ENCODE results near the gene KRT33A.

DNA sequence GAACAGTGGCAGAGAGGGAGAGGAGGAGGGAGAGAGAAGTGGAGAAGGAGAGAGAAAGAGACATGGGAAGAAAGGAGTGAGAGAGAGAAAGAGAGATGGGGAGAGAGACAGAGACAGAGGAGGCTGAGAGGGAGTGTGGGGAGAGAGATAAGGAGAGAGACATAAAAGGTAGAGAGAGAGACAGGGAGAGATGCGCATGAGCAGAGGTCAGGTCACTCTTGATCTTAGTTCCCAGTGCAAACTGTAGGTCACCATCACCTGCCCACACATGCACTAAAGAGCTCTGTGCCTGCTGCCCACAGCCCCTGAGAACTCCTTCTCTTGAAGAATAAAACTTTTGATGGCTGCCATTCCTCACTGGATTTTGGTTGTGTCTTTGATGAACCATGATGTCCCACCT lies 14.9 kb downstream of the KRT33A start:
- TF ChIP-seq, protein P1, sequence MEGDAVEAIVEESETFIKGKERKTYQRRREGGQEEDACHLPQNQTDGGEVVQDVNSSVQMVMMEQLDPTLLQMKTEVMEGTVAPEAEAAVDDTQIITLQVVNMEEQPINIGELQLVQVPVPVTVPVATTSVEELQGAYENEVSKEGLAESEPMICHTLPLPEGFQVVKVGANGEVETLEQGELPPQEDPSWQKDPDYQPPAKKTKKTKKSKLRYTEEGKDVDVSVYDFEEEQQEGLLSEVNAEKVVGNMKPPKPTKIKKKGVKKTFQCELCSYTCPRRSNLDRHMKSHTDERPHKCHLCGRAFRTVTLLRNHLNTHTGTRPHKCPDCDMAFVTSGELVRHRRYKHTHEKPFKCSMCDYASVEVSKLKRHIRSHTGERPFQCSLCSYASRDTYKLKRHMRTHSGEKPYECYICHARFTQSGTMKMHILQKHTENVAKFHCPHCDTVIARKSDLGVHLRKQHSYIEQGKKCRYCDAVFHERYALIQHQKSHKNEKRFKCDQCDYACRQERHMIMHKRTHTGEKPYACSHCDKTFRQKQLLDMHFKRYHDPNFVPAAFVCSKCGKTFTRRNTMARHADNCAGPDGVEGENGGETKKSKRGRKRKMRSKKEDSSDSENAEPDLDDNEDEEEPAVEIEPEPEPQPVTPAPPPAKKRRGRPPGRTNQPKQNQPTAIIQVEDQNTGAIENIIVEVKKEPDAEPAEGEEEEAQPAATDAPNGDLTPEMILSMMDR (conservative IDR thresholded peaks at IDR 0.05; ENCODE audit: low read depth in 2 of 2), result no peak
- TF ChIP-seq EZH2 (IDR thresholded peaks at IDR 0.05; ENCODE audit: low read depth, unreplicated experiment), result no peak
- no peak for TF ChIP-seq EZH2phosphoT487 (IDR thresholded peaks at IDR 0.05; ENCODE audit: unreplicated experiment)
- TF ChIP-seq POLR2AphosphoS5 (IDR thresholded peaks at IDR 0.05; ENCODE audit: low read depth), result no peak
- no peak for TF ChIP-seq CREB1 (CRISPR knock-in tag; IDR thresholded peaks at IDR 0.05; ENCODE audit: low read depth)
- TF ChIP-seq, protein P2, sequence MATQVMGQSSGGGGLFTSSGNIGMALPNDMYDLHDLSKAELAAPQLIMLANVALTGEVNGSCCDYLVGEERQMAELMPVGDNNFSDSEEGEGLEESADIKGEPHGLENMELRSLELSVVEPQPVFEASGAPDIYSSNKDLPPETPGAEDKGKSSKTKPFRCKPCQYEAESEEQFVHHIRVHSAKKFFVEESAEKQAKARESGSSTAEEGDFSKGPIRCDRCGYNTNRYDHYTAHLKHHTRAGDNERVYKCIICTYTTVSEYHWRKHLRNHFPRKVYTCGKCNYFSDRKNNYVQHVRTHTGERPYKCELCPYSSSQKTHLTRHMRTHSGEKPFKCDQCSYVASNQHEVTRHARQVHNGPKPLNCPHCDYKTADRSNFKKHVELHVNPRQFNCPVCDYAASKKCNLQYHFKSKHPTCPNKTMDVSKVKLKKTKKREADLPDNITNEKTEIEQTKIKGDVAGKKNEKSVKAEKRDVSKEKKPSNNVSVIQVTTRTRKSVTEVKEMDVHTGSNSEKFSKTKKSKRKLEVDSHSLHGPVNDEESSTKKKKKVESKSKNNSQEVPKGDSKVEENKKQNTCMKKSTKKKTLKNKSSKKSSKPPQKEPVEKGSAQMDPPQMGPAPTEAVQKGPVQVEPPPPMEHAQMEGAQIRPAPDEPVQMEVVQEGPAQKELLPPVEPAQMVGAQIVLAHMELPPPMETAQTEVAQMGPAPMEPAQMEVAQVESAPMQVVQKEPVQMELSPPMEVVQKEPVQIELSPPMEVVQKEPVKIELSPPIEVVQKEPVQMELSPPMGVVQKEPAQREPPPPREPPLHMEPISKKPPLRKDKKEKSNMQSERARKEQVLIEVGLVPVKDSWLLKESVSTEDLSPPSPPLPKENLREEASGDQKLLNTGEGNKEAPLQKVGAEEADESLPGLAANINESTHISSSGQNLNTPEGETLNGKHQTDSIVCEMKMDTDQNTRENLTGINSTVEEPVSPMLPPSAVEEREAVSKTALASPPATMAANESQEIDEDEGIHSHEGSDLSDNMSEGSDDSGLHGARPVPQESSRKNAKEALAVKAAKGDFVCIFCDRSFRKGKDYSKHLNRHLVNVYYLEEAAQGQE (IDR thresholded peaks at IDR 0.05; ENCODE audit: unreplicated experiment), result no peak
- TF ChIP-seq NANOG (IDR thresholded peaks at IDR 0.05; ENCODE audit: borderline replicate concordance), result no peak

Data from GM23338 (cell line).